HUES48 (cell line): ENCODE data around the gene TBC1D1.
A peak's percentile ranks its signal among the peaks of the same experiment; 100 is the strongest.

Source experiments
- H3K27ac ChIP-seq: one replicate; pipeline ENCODE4 v1.7.0; 2013; ENCODE audit warnings: low read depth, low read length, inconsistent platforms
- H3K27me3 ChIP-seq: 2 replicates; pipeline ENCODE4 v1.6.1; 2013; ENCODE audit warnings: mild to moderate bottlenecking, low read length; ENCODE audit not compliant: control insufficient read depth, insufficient read depth
- H3K36me3 ChIP-seq: 2 replicates; pipeline ENCODE4 v1.6.1; 2013; ENCODE audit warnings: low read length; ENCODE audit not compliant: control insufficient read depth, insufficient read depth
- H3K4me1 ChIP-seq: 2 replicates; pipeline ENCODE4 v1.6.1; 2013; ENCODE audit warnings: mild to moderate bottlenecking, low read length; ENCODE audit not compliant: control insufficient read depth, insufficient read depth
- H3K4me3 ChIP-seq: 2 replicates; pipeline ENCODE4 v1.5.1; 2013; ENCODE audit warnings: mild to moderate bottlenecking, low read depth, low read length
- H3K9ac ChIP-seq: 2 replicates; pipeline ENCODE4 v1.6.1; 2013; ENCODE audit warnings: mild to moderate bottlenecking, low read depth, low read length, moderate library complexity
- H3K9me3 ChIP-seq: 2 replicates; pipeline ENCODE4 v1.6.1; 2013; ENCODE audit warnings: low read length; ENCODE audit not compliant: control insufficient read depth, insufficient read depth

TBC1D1 gene

DNA sequence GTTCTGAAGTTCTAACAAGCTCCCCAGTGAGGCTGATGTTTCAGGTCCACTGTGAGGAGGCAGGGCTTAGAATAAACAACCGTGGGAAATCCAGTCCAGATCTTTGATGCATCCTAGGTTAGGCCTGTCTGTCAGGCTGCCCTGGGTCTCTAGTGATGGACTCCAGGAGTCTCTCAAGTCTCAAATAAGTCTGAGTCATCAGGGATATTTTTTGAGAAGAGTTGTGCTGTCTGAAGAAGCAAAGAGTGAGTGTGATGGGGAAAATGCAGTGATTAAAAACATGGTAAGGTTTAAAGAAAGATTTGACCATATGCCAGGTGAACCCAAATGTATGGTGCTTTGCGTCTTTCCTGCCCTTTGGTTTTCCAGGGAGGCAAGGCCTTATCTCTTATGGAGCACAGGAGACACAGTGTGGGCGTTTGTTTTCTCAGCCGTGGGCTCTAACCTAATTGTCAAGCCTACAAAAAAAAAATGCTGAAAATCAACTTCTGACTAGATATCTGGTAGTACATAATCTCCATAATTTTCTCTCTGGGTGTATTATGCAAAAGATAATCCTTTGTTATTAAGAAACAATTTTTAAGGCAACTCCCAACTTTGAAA is 170.0 kb downstream of the TBC1D1 start:
- H3K9me3 ChIP-seq: no peaks in the 10 kb centered on the region
- peaks cover 9% of the 10 kb centered on the region; the same call in 1 of the 2 replicates for H3K4me1 ChIP-seq
- peaks cover 27% of the 10 kb centered on the region for H3K36me3 ChIP-seq
- H3K4me3 ChIP-seq: no peak overlapping the region
- H3K27me3 ChIP-seq: no peaks in the 10 kb centered on the region
- H3K9ac ChIP-seq: no peak overlapping the region
- peak overlapping the region; percentile 44 for H3K27ac ChIP-seq

DNA sequence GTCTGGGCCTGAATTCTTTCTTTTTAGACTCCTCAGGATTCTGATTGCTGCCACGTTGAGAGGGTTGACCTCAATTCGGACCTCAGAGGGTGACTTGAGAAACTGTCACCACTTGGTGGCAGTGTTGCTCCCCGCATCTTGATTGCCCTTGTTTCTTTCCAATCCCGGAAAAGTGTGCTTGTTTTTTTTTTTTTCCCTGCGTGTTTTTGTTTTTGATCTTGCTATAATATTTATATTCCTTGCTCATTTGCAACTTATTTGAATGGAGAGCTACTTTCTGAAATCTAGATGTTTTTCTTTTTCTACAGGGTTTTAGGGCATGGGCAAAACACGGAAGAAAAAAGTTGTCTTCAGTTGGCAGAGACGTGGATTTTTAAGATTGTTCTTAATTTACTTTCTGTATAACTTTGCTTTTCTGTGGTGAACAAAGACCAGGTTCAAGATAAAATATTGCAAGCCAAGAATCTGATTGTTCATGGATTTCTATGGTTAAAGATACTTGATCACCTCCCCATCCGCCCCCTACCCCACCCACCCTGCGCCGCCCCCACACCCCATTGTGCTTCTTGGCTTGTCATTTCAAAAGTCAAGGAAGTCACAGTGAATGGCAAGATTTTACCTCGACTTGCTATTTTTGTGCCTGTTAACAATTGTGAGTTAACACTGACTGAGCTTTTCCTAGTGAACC is 171.3 kb downstream of the TBC1D1 start:
- Histone ChIP-seq H3K4me1 (peaks cover 9% of the 10 kb centered on the region; the same call in 1 of the 2 replicates), H3K9ac (no peak overlapping the region), H3K36me3 (peaks cover 20% of the 10 kb centered on the region; the same call in 1 of the 2 replicates), H3K27ac (no peak overlapping the region), H3K27me3 (no peaks in the 10 kb centered on the region), H3K4me3 (no peak overlapping the region), H3K9me3 (no peaks in the 10 kb centered on the region)

DNA sequence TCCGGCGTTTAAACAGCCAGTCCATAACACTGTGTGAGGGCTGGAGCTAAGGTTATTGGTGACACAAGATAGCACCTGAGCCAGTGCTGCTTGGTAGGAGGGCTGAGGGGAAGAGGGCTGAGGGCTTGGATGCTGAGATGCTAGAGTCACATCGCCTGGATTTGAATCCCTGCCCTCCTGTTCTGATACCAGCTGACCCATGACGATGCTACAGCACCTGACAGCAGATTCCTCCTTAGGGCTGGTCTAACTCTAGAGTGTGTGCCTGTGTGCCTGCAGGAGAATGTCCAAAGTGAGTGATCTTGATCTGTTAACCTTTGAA is 171.9 kb downstream of the TBC1D1 start:
- H3K4me1 ChIP-seq: peaks cover 9% of the 10 kb centered on the region; the same call in 1 of the 2 replicates
- H3K9ac ChIP-seq: no peak overlapping the region
- no peaks in the 10 kb centered on the region for H3K9me3 ChIP-seq
- no peaks in the 10 kb centered on the region for H3K27me3 ChIP-seq
- H3K4me3 ChIP-seq: no peak overlapping the region
- H3K36me3 ChIP-seq: peaks cover 19% of the 10 kb centered on the region
- no peak overlapping the region for H3K27ac ChIP-seq

DNA sequence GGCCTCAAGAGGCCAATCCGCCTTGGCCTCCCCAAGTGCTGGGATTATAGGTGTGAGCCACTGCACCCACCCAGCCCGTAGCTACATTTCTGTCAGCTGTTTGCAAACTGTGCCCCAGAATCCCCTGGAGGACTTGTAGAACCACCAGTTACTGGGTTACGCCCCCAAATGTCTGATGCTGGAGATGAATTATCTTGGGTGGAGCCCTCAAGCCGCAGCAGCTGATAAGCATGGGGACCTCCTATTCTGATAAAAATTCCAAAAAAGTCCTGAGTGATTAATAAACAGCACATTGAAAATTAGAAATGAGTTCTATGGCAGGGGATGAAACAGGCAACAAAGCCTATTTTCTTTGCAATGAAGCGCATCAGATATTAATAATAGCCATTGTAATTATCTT is 174.3 kb downstream of the TBC1D1 start:
- Histone ChIP-seq H3K27ac (no peak overlapping the region), H3K9ac (no peak overlapping the region), H3K9me3 (no peaks in the 10 kb centered on the region), H3K4me1 (peaks cover 16% of the 10 kb centered on the region), H3K27me3 (no peaks in the 10 kb centered on the region), H3K4me3 (no peak overlapping the region), H3K36me3 (peaks cover 18% of the 10 kb centered on the region)

DNA sequence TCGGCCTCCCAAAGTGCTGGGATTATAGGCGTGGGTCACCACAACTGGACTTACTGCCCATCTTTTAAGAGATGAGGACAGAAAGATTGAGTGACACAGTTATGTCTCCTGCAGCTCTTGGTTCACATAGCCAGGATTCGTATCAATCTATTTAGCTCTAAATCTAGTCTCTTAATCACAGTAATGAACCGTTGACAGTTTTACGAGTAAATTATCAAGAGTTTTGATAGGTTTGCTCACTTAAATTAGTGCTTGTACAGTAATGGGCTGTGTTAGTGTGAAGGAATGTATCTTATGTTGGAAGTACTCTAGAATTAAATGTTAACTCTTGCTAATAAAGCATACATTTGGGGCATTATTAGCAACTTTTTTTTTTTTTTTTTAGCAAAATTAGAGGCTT is 175.0 kb downstream of the TBC1D1 start:
- no peak overlapping the region for H3K9ac ChIP-seq
- H3K9me3 ChIP-seq: no peaks in the 10 kb centered on the region
- H3K4me1 ChIP-seq: peaks cover 16% of the 10 kb centered on the region

DNA sequence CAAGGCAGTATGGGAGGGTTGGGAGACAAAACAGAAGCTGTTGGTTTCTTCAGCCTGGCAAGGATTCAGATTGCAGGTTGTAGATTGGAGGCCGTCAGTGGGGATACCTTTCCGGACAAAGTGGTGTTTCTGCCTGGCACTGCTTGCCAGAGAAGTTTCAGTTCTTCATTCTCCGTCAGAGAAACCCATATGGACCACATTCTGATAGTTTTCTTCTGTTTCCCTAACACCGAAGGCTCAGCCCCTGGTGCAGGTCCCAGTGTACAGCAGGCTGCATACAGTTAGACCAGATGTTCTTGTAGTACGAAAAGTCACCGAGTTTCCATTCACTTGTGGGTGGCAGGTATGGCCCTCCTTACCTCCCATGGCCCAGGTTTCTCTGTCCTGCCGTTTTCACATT is 176.6 kb downstream of the TBC1D1 start:
- Histone ChIP-seq H3K9ac (no peak overlapping the region), H3K27ac (no peak overlapping the region), H3K9me3 (no peaks in the 10 kb centered on the region), H3K36me3 (peaks cover 17% of the 10 kb centered on the region), H3K4me1 (peaks cover 11% of the 10 kb centered on the region), H3K4me3 (no peak overlapping the region), H3K27me3 (no peaks in the 10 kb centered on the region)

More for the DNA sequence above, 175.0 kb downstream of the TBC1D1 start:
- Histone ChIP-seq H3K27ac (no peak overlapping the region), H3K36me3 (peaks cover 17% of the 10 kb centered on the region), H3K27me3 (no peaks in the 10 kb centered on the region), H3K4me3 (no peak overlapping the region)

DNA sequence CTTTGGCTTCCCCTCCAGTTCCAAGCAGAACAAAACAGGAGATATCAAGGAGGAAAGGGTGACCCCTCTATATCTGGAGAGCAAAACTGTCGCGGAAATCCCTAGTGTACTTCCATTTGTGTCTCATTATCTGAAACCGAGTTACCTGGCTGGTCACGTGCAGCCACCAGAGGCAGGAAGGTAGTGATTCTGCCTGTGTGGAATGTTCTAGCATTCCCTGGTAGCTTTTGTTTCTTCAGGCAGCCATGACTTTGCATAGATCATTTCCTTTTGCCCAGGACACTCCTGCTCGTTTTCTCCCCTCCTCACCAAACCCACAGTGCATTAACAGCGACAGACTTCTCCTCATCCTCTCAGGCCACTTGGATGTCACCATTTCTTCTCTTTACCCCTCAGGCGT is 177.2 kb downstream of the TBC1D1 start:
- Histone ChIP-seq H3K36me3 (peaks cover 20% of the 10 kb centered on the region), H3K4me1 (peaks cover 7% of the 10 kb centered on the region)

DNA sequence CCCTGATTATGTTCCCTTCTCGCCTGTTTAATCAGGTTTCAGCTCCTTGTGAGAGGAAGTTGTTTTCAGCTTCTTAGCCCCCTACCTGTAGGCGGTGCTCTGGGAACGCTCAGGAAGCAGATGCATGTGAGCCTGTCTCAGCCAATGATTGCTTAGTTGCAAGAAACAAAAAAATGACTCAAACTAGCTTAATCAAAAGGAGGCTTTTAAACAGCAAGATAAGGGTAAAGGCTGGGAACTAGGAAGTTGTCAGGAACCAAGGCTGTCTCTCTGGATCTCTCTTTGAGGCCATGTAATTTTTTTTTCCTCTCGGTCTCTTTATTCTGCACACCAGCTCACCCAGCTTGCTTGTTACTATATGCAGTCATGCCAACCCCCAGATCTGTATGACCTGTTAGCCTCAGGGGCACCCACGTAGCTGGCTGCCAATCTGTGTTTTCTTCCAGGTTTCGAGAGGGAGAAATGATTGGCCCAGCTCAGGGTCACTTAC is 178.4 kb downstream of the TBC1D1 start:
- H3K27ac ChIP-seq: peak overlapping the region; percentile 47
- no peak overlapping the region for H3K4me3 ChIP-seq
- no peaks in the 10 kb centered on the region for H3K9me3 ChIP-seq
- peaks cover 7% of the 10 kb centered on the region for H3K4me1 ChIP-seq
- no peak overlapping the region for H3K9ac ChIP-seq
- peaks cover 27% of the 10 kb centered on the region for H3K36me3 ChIP-seq
- no peaks in the 10 kb centered on the region for H3K27me3 ChIP-seq

More for the DNA sequence above, 177.2 kb downstream of the TBC1D1 start:
- Histone ChIP-seq H3K4me3 (no peak overlapping the region), H3K27me3 (no peaks in the 10 kb centered on the region), H3K27ac (no peak overlapping the region), H3K9ac (no peak overlapping the region), H3K9me3 (no peaks in the 10 kb centered on the region)

DNA sequence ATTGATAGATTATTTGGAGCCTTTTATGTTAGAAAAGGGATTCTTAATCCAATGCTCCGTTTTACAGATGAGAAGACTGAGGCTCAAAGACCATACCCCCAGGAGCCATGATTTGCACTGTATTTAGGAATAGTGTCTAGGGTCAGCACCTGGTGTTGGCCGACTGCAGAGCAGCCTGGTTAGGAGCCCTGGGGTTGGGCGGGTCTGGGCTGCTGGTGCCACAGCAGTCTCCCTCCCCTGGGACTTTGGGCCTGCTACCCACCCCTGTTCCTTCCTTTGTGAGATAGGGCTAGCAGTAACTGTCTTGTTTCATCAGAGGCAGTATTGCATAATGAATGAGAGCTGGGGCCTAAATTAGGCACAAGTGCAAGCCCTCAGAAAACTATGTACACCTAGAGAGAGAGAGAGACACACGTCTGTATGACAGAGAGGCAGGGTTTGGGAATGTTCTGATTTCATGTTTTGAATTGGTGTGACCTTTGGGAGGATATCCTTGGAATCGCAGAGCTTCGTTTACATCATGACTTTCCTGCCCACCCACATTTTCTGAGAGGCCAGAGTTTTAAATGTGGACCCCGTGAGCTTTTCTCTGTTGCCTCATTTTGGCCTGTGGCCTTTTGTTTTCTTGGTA is 181.0 kb downstream of the TBC1D1 start:
- no peak overlapping the region for H3K4me3 ChIP-seq
- no peak overlapping the region for H3K9ac ChIP-seq
- peaks cover 7% of the 10 kb centered on the region for H3K4me1 ChIP-seq
- no peaks in the 10 kb centered on the region for H3K27me3 ChIP-seq
- no peaks in the 10 kb centered on the region for H3K9me3 ChIP-seq
- H3K36me3 ChIP-seq: peaks cover 28% of the 10 kb centered on the region
- H3K27ac ChIP-seq: no peak overlapping the region

DNA sequence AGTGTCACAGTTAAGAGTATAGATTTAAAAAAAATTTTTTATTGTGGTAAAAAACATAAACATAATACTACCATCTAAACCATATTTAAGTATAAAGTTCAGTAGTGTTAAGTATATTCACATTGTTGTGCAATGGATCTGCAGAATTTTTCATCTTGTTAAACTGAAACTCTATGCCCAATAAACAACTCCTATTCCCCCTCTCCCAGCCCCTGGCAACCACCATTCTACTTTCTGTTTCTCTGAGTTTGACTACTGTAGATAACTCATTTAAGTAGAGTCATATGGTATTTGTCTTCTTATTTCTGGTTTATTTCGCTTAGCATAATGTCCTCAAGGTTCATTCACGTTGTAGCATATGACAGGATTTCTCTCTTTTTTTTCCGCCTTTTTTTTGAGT is 181.7 kb downstream of the TBC1D1 start:
- peaks cover 26% of the 10 kb centered on the region for H3K36me3 ChIP-seq
- no peak overlapping the region for H3K4me3 ChIP-seq
- no peak overlapping the region for H3K27ac ChIP-seq
- H3K9me3 ChIP-seq: no peaks in the 10 kb centered on the region
- H3K27me3 ChIP-seq: no peaks in the 10 kb centered on the region
- no peak overlapping the region for H3K9ac ChIP-seq
- H3K4me1 ChIP-seq: peaks cover 7% of the 10 kb centered on the region

DNA sequence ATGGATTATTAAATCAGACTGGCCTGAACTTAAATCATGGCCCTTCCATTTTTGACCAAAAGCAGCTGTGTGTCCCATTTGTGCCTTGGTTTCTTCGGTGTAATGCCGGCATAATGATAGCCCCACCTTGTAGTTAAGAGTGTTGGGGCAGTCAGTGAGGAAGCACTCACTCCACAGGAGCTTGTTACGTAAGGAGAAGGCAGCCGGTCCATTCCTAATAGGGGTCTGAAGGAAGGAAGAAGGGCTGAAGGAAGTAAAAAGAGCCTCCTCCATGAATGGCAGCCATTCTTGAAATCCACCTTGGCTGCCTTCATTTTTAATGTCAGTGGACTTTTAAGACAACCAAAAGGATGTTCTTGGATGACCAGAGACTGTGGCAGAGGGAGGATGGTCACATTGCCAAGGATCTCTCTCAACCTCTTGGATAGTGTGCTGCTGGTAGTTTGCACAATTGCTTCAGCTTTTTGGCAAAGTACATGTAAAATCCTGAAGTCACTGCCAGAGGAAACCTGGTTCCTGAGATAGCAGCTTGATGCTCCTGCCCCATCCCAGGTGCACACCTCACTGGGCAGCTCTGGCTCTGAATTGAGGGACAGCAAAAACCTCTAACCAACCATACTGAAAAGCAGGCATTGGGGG is 182.8 kb downstream of the TBC1D1 start:
- Histone ChIP-seq H3K27me3 (no peaks in the 10 kb centered on the region), H3K36me3 (peaks cover 18% of the 10 kb centered on the region), H3K9ac (no peak overlapping the region), H3K27ac (no peak overlapping the region), H3K9me3 (no peaks in the 10 kb centered on the region), H3K4me3 (no peak overlapping the region), H3K4me1 (peaks cover 7% of the 10 kb centered on the region)
